Measurements from ENCODE around the gene NCOA4.
"Not testable (repeated sequence)": the region's sequence is repeated elsewhere in the genome, so short reads cannot be mapped to it uniquely, and the experiment has no call there.

The NCOA4 gene

DNA sequence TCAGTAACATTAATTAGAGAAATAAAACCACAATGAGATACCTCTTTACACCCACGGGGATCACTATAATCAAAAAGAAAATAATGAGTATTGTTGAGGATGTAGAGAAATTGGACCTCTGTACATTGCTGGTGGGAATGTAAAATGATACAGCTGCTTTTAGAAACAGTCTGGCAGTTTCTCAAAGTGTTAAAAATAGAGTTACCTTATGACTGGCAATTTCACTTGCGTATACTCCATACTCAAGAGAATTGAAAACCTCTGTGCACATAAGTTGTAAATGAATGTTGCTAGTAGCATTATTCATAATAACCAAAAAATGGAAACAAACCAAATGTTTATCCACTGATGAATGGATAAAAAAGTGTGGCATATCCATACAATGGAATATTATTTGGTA is 51.9 kb downstream of the NCOA4 start:
- not testable (repeated sequence) for DNase-seq

- not testable (repeated sequence) for DNase-seq
These were observed 56.4 kb downstream of the NCOA4 start for GRCh38 chr10:45974041-45974440.

DNA sequence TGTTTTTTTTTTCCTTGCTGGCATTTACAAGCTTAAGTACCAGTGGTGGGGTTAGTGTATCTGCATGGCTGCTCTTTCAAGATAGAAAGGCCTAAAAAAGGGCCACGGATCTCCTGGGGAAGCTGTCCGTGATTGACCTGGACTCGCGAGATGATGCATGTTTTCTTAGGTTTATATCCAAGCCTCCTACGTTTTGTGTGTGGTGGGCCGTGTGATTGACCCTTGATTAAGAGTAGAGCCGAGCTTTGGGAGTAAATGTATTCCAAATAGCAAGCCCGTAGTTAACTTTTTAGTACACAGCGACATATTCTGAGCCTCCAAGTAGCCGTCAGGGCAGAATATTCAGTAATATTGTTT is 57.6 kb downstream of the NCOA4 start:
- not testable (repeated sequence) for DNase-seq

- peak; percentile 83 for DNase-seq
These were observed 58.2 kb downstream of the NCOA4 start, which contains the start of gene TIMM23 for GRCh38 chr10:45972106-45972812. Gene TIMM23, plus strand, starts transcription at chr10:45972489. Its CDS starts 136 bp downstream, at chr10:45972625.

GRCh38 chr10:45971742-45972105 is 58.7 kb downstream of the NCOA4 start:
- not testable (repeated sequence) for DNase-seq

GRCh38 chr10:45971019-45971418 is 59.4 kb downstream of the NCOA4 start:
- not testable (repeated sequence) for DNase-seq

- DNase-seq = not testable (repeated sequence)
These were observed 67.6 kb downstream of the NCOA4 start for GRCh38 chr10:45962686-45963452.

DNA sequence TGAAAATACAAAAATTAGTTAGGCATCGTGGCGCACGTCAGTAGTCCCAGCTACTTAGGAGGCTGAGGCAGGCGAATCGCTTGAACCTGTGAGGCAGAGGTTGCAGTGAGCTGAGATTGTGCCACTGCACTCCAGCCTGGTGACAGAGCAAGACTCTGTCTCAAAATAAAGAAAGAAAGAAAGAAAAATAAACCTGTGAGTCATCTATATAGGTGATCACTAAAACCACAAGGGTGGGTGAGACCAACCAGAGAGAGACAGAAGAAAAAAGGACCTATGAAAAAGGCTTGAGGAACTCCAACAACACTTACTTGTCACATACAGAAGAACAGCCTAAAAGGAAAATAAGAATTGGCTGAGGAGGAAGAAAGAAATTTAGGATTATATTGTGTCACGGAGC is 72.5 kb downstream of the NCOA4 start:
- DNase-seq = not testable (repeated sequence)

DNA sequence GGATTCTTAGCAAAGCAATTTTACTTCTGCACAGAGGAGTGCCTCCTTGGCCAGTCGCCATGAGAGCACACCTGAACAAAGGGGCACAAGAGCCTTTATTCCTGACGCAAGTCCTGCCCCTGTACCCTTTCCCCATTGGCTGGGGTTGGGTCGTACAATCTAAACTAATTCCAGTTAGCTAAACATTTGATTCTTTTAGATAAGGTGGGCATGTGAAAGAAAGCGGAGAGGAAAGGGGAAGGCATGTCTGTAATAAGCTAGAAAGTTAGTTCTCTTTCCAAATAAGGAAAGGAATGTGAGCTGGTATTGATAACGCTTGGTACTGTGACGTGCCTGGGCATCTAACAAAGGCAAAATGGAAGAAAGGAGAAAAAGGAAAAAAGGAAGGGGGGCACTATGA is 73.8 kb downstream of the NCOA4 start:
- DNase-seq = not testable (repeated sequence)
